Erythroblast (primary cell): Measurements from ENCODE around the gene SS18L1.

Source experiments
- DNase-seq, 2 experiments: peaks; one replicate each; lab custom pipeline; 2025; lab: John Stamatoyannopoulos, UW
- GATA1 ChIP-seq: IDR thresholded peaks from 2 replicates; pipeline ENCODE4 v1.6.1; 2011; ENCODE audit warnings: low read depth, mild to moderate bottlenecking, control low read depth, low read length, moderate library complexity
- POLR2A ChIP-seq: IDR thresholded peaks from 2 replicates; pipeline ENCODE4 v1.6.1; 2011; ENCODE audit warnings: mild to moderate bottlenecking, low read length

SS18L1 gene

GRCh38 chr20:62148908-62149314 is 5.3 kb downstream of the SS18L1 start:
- no peak for DNase-seq
- TF ChIP-seq GATA1: no peak
- TF ChIP-seq POLR2A: no peak

- TF ChIP-seq POLR2A (no peak), GATA1 (no peak)
- DNase-seq: no peak
These were observed 6.2 kb downstream of the SS18L1 start for GRCh38 chr20:62149532-62150309.

- TF ChIP-seq GATA1: no peak
- no peak for TF ChIP-seq POLR2A
- DNase-seq: no peak
These were observed 6.7 kb downstream of the SS18L1 start for GRCh38 chr20:62150310-62150575.

- no peak for DNase-seq
- TF ChIP-seq GATA1: no peak
These were observed 7.7 kb downstream of the SS18L1 start for GRCh38 chr20:62151225-62151624.

- TF ChIP-seq GATA1: no peak
- no peak for TF ChIP-seq POLR2A
- no peak for DNase-seq
These were observed 8.3 kb downstream of the SS18L1 start for GRCh38 chr20:62151835-62152364.

GRCh38 chr20:62155428-62156253 is 12.1 kb downstream of the SS18L1 start:
- DNase-seq: no peak
- TF ChIP-seq POLR2A: no peak
- TF ChIP-seq GATA1: no peak

- DNase-seq: no peak
- TF ChIP-seq GATA1 (no peak), POLR2A (no peak)
These were observed 12.6 kb downstream of the SS18L1 start for GRCh38 chr20:62156254-62156556.

- no peak for TF ChIP-seq POLR2A
- TF ChIP-seq GATA1: no peak
- DNase-seq: peak; percentile 75 to 81
These were observed 13.2 kb downstream of the SS18L1 start for GRCh38 chr20:62156592-62157386.

- DNase-seq: no peak
- TF ChIP-seq POLR2A (no peak), GATA1 (no peak)
These were observed 14.0 kb downstream of the SS18L1 start for GRCh38 chr20:62157387-62158087.

- no peak for DNase-seq
- TF ChIP-seq GATA1: no peak
- TF ChIP-seq POLR2A: no peak
These were observed 14.5 kb downstream of the SS18L1 start for GRCh38 chr20:62158088-62158400.

GRCh38 chr20:62158541-62158940 is 15.0 kb downstream of the SS18L1 start:
- no peak for DNase-seq
- TF ChIP-seq GATA1: no peak
- TF ChIP-seq POLR2A: no peak

GRCh38 chr20:62159052-62159451 is 15.5 kb downstream of the SS18L1 start:
- DNase-seq: no peak
- TF ChIP-seq GATA1: no peak
- TF ChIP-seq POLR2A: no peak

GRCh38 chr20:62159839-62160238 is 16.3 kb downstream of the SS18L1 start:
- no peak for DNase-seq
- TF ChIP-seq POLR2A (no peak), GATA1 (no peak)

GRCh38 chr20:62160253-62160652 is 16.7 kb downstream of the SS18L1 start:
- no peak for DNase-seq
- TF ChIP-seq POLR2A (no peak), GATA1 (no peak)
